ENCODE measurements around the gene SYTL3.
"Not testable (repeated sequence)": the region's sequence is repeated elsewhere in the genome, so short reads cannot be mapped to it uniquely, and the experiment has no call there.

SYTL3 gene

GRCh38 chr6:158666628-158667359 is 16.9 kb downstream of the SYTL3 start:
- DNase-seq (ENCODE audit: extremely low read depth, insufficient read length): no peak
- TF ChIP-seq, protein P1, sequence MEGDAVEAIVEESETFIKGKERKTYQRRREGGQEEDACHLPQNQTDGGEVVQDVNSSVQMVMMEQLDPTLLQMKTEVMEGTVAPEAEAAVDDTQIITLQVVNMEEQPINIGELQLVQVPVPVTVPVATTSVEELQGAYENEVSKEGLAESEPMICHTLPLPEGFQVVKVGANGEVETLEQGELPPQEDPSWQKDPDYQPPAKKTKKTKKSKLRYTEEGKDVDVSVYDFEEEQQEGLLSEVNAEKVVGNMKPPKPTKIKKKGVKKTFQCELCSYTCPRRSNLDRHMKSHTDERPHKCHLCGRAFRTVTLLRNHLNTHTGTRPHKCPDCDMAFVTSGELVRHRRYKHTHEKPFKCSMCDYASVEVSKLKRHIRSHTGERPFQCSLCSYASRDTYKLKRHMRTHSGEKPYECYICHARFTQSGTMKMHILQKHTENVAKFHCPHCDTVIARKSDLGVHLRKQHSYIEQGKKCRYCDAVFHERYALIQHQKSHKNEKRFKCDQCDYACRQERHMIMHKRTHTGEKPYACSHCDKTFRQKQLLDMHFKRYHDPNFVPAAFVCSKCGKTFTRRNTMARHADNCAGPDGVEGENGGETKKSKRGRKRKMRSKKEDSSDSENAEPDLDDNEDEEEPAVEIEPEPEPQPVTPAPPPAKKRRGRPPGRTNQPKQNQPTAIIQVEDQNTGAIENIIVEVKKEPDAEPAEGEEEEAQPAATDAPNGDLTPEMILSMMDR (IDR thresholded peaks at IDR 0.05; ENCODE audit: insufficient read depth, low read length, poor library complexity, severe bottlenecking): no peak
- H3K4me3 ChIP-seq (replicated peaks; ENCODE audit: low read depth, low read length): no peak overlapping the region
- no peaks in the 10 kb centered on the region; the same call in 1 of the 2 replicates for H3K36me3 ChIP-seq (ENCODE audit: control insufficient read depth, insufficient read depth, low read length)
- H3K27me3 ChIP-seq (replicated peaks; ENCODE audit: control insufficient read depth, insufficient read depth, low read length): no peaks in the 10 kb centered on the region

DNA sequence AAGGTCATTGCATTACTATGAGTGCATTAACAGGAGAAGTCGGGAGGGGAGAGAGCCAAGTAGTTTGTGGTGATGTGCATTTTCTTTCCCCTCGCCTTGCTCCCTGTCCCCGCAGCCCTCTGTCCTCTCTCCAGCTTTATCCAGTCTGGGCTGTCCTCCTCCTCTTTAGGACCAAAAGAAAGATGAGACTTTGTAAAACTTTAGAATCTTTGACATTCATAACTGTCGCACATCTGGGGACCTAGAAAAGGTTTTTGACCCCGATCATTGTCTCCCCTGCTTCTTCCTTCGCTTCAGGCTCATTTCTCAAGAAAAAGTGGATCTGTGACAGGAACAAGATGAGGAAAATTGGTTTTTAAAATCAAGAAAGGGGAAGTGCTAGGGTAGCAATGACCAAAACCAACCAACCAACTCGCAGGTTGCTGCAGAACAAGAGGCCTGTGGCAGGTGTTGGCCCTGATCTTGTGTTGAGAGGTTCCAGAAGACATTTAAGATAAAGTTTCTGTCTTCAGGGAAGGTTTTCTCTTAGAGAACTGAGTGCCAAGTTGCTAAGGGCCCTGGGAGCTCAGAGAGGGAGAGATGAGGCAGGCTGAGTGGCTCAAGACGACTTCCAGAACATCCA is 17.6 kb downstream of the SYTL3 start:
- TF ChIP-seq, protein P1 (IDR thresholded peaks at IDR 0.05; ENCODE audit: insufficient read depth, low read length, poor library complexity, severe bottlenecking): no peak
- no peaks in the 10 kb centered on the region; the same call in 1 of the 2 replicates for H3K36me3 ChIP-seq (ENCODE audit: control insufficient read depth, insufficient read depth, low read length)
- no peak overlapping the region for H3K4me3 ChIP-seq (replicated peaks; ENCODE audit: low read depth, low read length)
- H3K27me3 ChIP-seq (replicated peaks; ENCODE audit: control insufficient read depth, insufficient read depth, low read length): no peaks in the 10 kb centered on the region
- DNase-seq (ENCODE audit: extremely low read depth, insufficient read length): no peak

GRCh38 chr6:158668707-158669103 is 18.9 kb downstream of the SYTL3 start:
- Histone ChIP-seq H3K4me3 (replicated peaks; ENCODE audit: low read depth, low read length) (no peak overlapping the region), H3K36me3 (ENCODE audit: control insufficient read depth, insufficient read depth, low read length) (no peaks in the 10 kb centered on the region; the same call in 1 of the 2 replicates), H3K27me3 (replicated peaks; ENCODE audit: control insufficient read depth, insufficient read depth, low read length) (no peaks in the 10 kb centered on the region)
- TF ChIP-seq, protein P1 (IDR thresholded peaks at IDR 0.05; ENCODE audit: insufficient read depth, low read length, poor library complexity, severe bottlenecking): no peak
- no peak for DNase-seq (ENCODE audit: extremely low read depth, insufficient read length)

DNA sequence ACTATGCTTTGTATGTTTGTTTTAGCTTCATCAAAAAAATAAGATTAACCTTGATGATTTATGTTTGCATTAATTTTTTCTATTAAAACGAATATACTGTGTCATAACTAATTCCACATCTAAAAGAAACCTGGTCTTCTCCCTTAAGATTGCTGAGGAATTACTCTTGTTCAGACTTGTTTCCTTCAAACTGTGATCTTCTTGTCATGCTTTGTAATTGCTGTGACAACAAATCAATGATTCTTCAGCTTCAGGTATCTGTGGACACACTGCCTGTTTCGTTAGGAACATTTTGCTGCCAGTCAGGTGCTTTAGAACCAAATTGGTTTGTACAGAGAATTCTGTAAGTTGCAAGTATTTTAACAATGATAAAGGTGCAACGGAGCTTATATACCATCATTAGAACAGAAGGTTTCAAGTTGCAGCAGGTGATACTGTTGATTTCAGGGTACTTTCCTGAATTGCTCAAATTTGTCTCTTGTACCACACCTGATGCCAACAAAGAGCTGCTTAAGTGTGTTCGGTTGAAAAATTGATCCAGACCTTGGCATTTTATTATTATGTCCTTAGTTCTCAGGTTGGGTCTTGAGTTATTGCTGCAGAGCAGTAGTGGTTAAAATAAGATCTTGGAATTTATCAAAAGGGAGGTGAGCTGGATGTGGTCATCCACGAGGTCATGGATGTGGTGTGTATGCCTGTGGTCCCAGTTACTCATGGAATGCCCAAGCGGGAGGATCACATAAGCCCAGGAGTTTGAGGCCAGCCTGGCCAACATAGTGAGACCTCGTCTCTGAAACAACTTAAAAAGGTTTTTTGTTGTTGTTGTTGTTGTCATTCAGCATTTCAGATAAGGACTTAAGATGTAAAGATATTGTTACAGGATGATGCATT is 19.5 kb downstream of the SYTL3 start:
- Histone ChIP-seq H3K27me3 (replicated peaks; ENCODE audit: control insufficient read depth, insufficient read depth, low read length) (no peaks in the 10 kb centered on the region), H3K4me3 (replicated peaks; ENCODE audit: low read depth, low read length) (no peak overlapping the region), H3K36me3 (ENCODE audit: control insufficient read depth, insufficient read depth, low read length) (no peaks in the 10 kb centered on the region; the same call in 1 of the 2 replicates)
- DNase-seq (ENCODE audit: extremely low read depth, insufficient read length): no peak
- TF ChIP-seq, protein P1 (IDR thresholded peaks at IDR 0.05; ENCODE audit: insufficient read depth, low read length, poor library complexity, severe bottlenecking): no peak

GRCh38 chr6:158672119-158672518 is 22.3 kb downstream of the SYTL3 start:
- not testable (repeated sequence) for DNase-seq (ENCODE audit: extremely low read depth, insufficient read length)

DNA sequence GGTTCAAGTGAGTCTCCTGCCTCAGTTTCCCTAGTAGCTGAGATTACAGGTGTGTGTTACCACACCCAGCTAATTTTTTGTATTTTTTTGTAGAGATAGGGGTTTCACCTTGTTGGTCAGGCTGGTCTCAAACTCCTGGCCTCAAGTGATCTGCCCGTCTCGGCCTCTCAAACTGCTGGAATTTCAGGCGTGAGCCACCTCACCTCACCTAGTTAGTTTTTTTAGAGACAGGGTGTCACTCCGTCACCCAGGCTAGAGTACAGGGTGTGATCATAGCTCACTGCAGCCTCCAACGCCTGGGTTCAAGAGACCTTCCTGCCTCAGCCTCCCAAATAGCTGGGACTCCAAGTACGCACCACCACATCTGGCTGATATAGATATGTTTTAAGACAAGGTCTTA is 22.9 kb downstream of the SYTL3 start:
- TF ChIP-seq, protein P1 (IDR thresholded peaks at IDR 0.05; ENCODE audit: insufficient read depth, low read length, poor library complexity, severe bottlenecking): no peak
- Histone ChIP-seq H3K27me3 (replicated peaks; ENCODE audit: control insufficient read depth, insufficient read depth, low read length) (no peaks in the 10 kb centered on the region), H3K36me3 (ENCODE audit: control insufficient read depth, insufficient read depth, low read length) (no peaks in the 10 kb centered on the region), H3K4me3 (replicated peaks; ENCODE audit: low read depth, low read length) (no peak overlapping the region)
- no peak for DNase-seq (ENCODE audit: extremely low read depth, insufficient read length)

More at GRCh38 chr6:158672119-158672518, 22.3 kb downstream of the SYTL3 start:
- H3K36me3 ChIP-seq (ENCODE audit: control insufficient read depth, insufficient read depth, low read length); H3K27me3 ChIP-seq (replicated peaks; ENCODE audit: control insufficient read depth, insufficient read depth, low read length); H3K4me3 ChIP-seq (replicated peaks; ENCODE audit: low read depth, low read length): not testable (repeated sequence)

Measured in GM06990 (cell line).